ENCODE measurements around the gene MSL1.

Gene MSL1

GRCh38 chr17:40104594-40105486 is 16.9 kb upstream of the MSL1 start:
- no peak for DNase-seq (ENCODE audit: low read depth, low spot score)

GRCh38 chr17:40105861-40106759 is 15.7 kb upstream of the MSL1 start:
- DNase-seq (ENCODE audit: low read depth, low spot score): no peak

- no peak for DNase-seq (ENCODE audit: low read depth, low spot score)
These were observed 14.8 kb upstream of the MSL1 start for GRCh38 chr17:40106760-40107521.

GRCh38 chr17:40107522-40108174 is 14.1 kb upstream of the MSL1 start:
- no peak for DNase-seq (ENCODE audit: low read depth, low spot score)

- DNase-seq (ENCODE audit: low read depth, low spot score): no peak
These were observed 12.6 kb upstream of the MSL1 start for GRCh38 chr17:40108970-40109824.

- DNase-seq (ENCODE audit: low read depth, low spot score): no peak
These were observed 11.5 kb upstream of the MSL1 start for GRCh38 chr17:40110026-40110845.

- no peak for DNase-seq (ENCODE audit: low read depth, low spot score)
These were observed 10.3 kb upstream of the MSL1 start for GRCh38 chr17:40111221-40112128.

- no peak for DNase-seq (ENCODE audit: low read depth, low spot score)
These were observed 9.5 kb upstream of the MSL1 start for GRCh38 chr17:40112191-40112711.

GRCh38 chr17:40112718-40113109 is 9.1 kb upstream of the MSL1 start:
- DNase-seq (ENCODE audit: low read depth, low spot score): no peak

- peak; percentile 90 for DNase-seq (ENCODE audit: low read depth, low spot score)
These were observed 8.5 kb upstream of the MSL1 start for GRCh38 chr17:40113110-40113906.

- DNase-seq (ENCODE audit: low read depth, low spot score): no peak
These were observed 7.9 kb upstream of the MSL1 start for GRCh38 chr17:40113907-40114245.

GRCh38 chr17:40115101-40115436 is 6.7 kb upstream of the MSL1 start:
- no peak for DNase-seq (ENCODE audit: low read depth, low spot score)

- DNase-seq (ENCODE audit: low read depth, low spot score): no peak
These were observed 596 bp downstream of the MSL1 start for GRCh38 chr17:40122136-40122998.

- no peak for DNase-seq (ENCODE audit: low read depth, low spot score)
These were observed 1.4 kb downstream of the MSL1 start for GRCh38 chr17:40122999-40123810.

- no peak for DNase-seq (ENCODE audit: low read depth, low spot score)
These were observed 2.0 kb downstream of the MSL1 start for GRCh38 chr17:40123811-40124114.
